Stomach (tissue), 19 donors: ENCODE measurements around the gene ZDHHC15. TPM values are rescaled to one million over a fixed set of nuclear protein-coding genes. Genes with fewer than 3 reads are reported as not detected.
"Not testable (repeated sequence)": the region's sequence is repeated elsewhere in the genome, so short reads cannot be mapped to it uniquely, and the experiment has no call there.

ENCODE experiments used
- DNase-seq, 2 donors: peaks; one replicate each; pipeline versions ENCODE4 v3.0.0 to v3.0.0-alpha.2; 2013 to 2019
- H3K27ac ChIP-seq, 5 donors: fragments of 200-600 bp in 4 of 5; sonication (generic) in 4 of 5; one replicate each; pipeline ENCODE4 v1.5.1; 2013 to 2019; ENCODE audit warnings: mild to moderate bottlenecking in 1 of 5, moderate library complexity in 1 of 5
- H3K27me3 ChIP-seq, 3 donors: fragments of 200-600 bp; sonication (generic); one replicate each; pipeline ENCODE4 v1.5.1; 2017 to 2019; ENCODE audit warnings: mixed run types in 1 of 3
- H3K36me3 ChIP-seq, 4 donors: fragments of 200-600 bp; sonication (generic); 1 replicate in 3 of 4; 2 replicates in 1 of 4; pipeline ENCODE4 v1.5.1; 2016 to 2019
- H3K4me1 ChIP-seq, 4 donors: fragments of 200-600 bp; sonication (generic); one replicate each; pipeline ENCODE4 v1.5.1; 2016 to 2019
- H3K4me3 ChIP-seq, 4 donors: fragments of 200-600 bp; sonication (generic) in 3 of 4; one replicate each; pipeline ENCODE4 v1.5.1; 2016 to 2019; ENCODE audit warnings: mild to moderate bottlenecking in 1 of 4
- H3K9me3 ChIP-seq, 4 donors: fragments of 200-600 bp; sonication (generic); one replicate each; pipeline ENCODE4 v1.5.1; 2016 to 2019
- CTCF ChIP-seq, 7 experiments: fragments of 450-650 bp in 4 of 7; fragments of 200-600 bp in 3 of 7; sonication (generic) in 3 of 7; IDR thresholded peaks; one replicate each; pipeline ENCODE4 v1.5.1; 2016 to 2019; ENCODE audit warnings: antibody characterized with exemption in 7 of 7, control low read depth in 2 of 7, mild to moderate bottlenecking in 1 of 7
- EP300 ChIP-seq: sonication (generic); formaldehyde crosslinking; IDR thresholded peaks from one replicate; pipeline ENCODE4 v1.6.1; 2017; ENCODE audit warnings: antibody characterized with exemption
- POLR2A ChIP-seq, 4 donors: fragments of 450-650 bp; IDR thresholded peaks; one replicate each; pipeline ENCODE4 v1.6.1; 2016; ENCODE audit warnings: antibody characterized with exemption in 4 of 4, control low read depth in 2 of 4, mild to moderate bottlenecking in 1 of 4, moderate library complexity in 1 of 4
- POLR2AphosphoS5 ChIP-seq, 3 donors: sonication (generic); formaldehyde crosslinking; IDR thresholded peaks; one replicate each; pipeline ENCODE4 v1.6.1; 2016; ENCODE audit warnings: antibody characterized with exemption in 3 of 3
- WGBS, 5 donors: extraction: QIAGEN DNeasy Blood & Tissue Kit in 3 of 5; methylation state at CpG; one replicate each; pipeline versions ENCODE4 v1.1.5 to v1.1.7; 2013 to 2018; 5-methylcytosine and 5-hydroxymethylcytosine counted together
- intact Hi-C: fragments of 100-400 bp; cut with DNase I; formaldehyde crosslinking; loops from one replicate; pipeline ENCODE4 v1.15.1; 2023; ENCODE audit warnings: low total_unique reads
- long read RNA-seq, 10 donors: transcript quantifications; one replicate each; lab custom pipeline, GENCODE V29; 2026
- polyA plus RNA-seq, 3 donors: library from polyadenylated mRNA; stranded (reverse); fragments of 200-250 nt; gene quantifications; one replicate each; pipeline ENCODE4 v1.2.3, GENCODE V29; 2013
- total RNA-seq, 5 donors: library from RNA; depleted of rRNA; stranded (reverse); fragments of >200 nt; gene quantifications; one replicate each; pipeline versions ENCODE4 v1.1.0 to v1.2.3, GENCODE V29; 2014 to 2016
- donor health status: healthy with polysubstance abuse.
- donor health status: Bipolar disorder and iron deficiency.
- donor health status: healthy.

Gene ZDHHC15
- total RNA-seq (1 to 10 TPM in 1 of 5 donors, under 1 TPM in 2, not detected in 2; 0.29 to 3.9 (median 0.58) TPM), polyA plus RNA-seq (under 1 TPM; 0.12 to 0.43 (median 0.15) TPM)
- long read RNA-seq, donor 1, full-length matches to known transcripts = 1 of 1 reads
- long read RNA-seq, donor 1, partial matches to known transcripts = 0 of 1 reads
- long read RNA-seq, donor 1, other reads (novel, unspliced or antisense) = 0 of 1 reads
- long read RNA-seq, donor 2 = 0 reads
- long read RNA-seq, donor 3 = 0 reads
- long read RNA-seq, donor 4 = 0 reads
- long read RNA-seq, donor 5, full-length matches to known transcripts = 1 of 1 reads
- long read RNA-seq, donor 5, partial matches to known transcripts = 0 of 1 reads
- long read RNA-seq, donor 5, other reads (novel, unspliced or antisense) = 0 of 1 reads
- long read RNA-seq, donor 6 = 0 reads
- long read RNA-seq, donor 7 = 0 reads
- long read RNA-seq, donor 8, full-length matches to known transcripts = 1 of 1 reads
- long read RNA-seq, donor 8, partial matches to known transcripts = 0 of 1 reads
- long read RNA-seq, donor 8, other reads (novel, unspliced or antisense) = 0 of 1 reads
- long read RNA-seq, donor 9, full-length matches to known transcripts = 1 of 1 reads
- long read RNA-seq, donor 9, partial matches to known transcripts = 0 of 1 reads
- long read RNA-seq, donor 9, other reads (novel, unspliced or antisense) = 0 of 1 reads
- long read RNA-seq, donor 10 = 0 reads

- no peaks in the 10 kb centered on the region for H3K36me3 ChIP-seq
- TF ChIP-seq POLR2A (IDR thresholded peaks at IDR 0.05) = no peak
- TF ChIP-seq POLR2AphosphoS5 (IDR thresholded peaks at IDR 0.05) = peak in 1 of 3 donors; percentile 24
- peak within 1 kb of the TSS; percentile 45 to 57 (median 54) for H3K4me3 ChIP-seq
- H3K4me1 ChIP-seq = peaks cover 0 to 5% (median 0%) of the 10 kb centered on the region in 4 donors
- 2 to 33% (median 4%) methylated on average over 15 to 45 of the region's 45 CpGs for WGBS, 5 donors
- no peaks in the 10 kb centered on the region for H3K27me3 ChIP-seq
- intact Hi-C loops = no loop called here
- peak; percentile 55 to 83 for DNase-seq
- H3K9me3 ChIP-seq = peaks cover 0 to 9% (median 0%) of the 10 kb centered on the region in 4 donors
- peak within 1 kb of the TSS; percentile 20 to 77 (median 60) for H3K27ac ChIP-seq
Observed at GRCh38 chrX:75522565-75523431, at the start of gene ZDHHC15. TSS of gene ZDHHC15 (minus strand) at chrX:75523037. CDS start at chrX:75523024, 13 bp downstream.

- H3K27me3 ChIP-seq, H3K36me3 ChIP-seq, H3K27ac ChIP-seq, intact Hi-C loops, DNase-seq, H3K4me3 ChIP-seq, H3K4me1 ChIP-seq: not testable (repeated sequence)
- 89 to 99% (median 95%) methylated on average over 12 to 18 of the region's 18 CpGs for WGBS, 5 donors
- peaks cover 0 to 17% (median 2%) of the 10 kb centered on the region in 4 donors for H3K9me3 ChIP-seq
Observed at GRCh38 chrX:75560544-75560943, 37.7 kb upstream of the ZDHHC15 start.

GRCh38 chrX:75547783-75548182 lies 24.9 kb upstream of the ZDHHC15 start:
- no peak for TF ChIP-seq EP300
- TF ChIP-seq POLR2A (IDR thresholded peaks at IDR 0.05) = no peak
- no peak for TF ChIP-seq CTCF (IDR thresholded peaks at IDR 0.05)
- TF ChIP-seq POLR2AphosphoS5 (IDR thresholded peaks at IDR 0.05) = no peak
- WGBS, 5 donors = 20 to 51% (median 23%) methylated on average over 3 of the region's 3 CpGs
- DNase-seq = peak; percentile 30 to 57
- intact Hi-C loops = no loop called here
- Histone ChIP-seq H3K4me1 (no peaks in the 10 kb centered on the region), H3K27ac (no peak overlapping the region), H3K36me3 (no peaks in the 10 kb centered on the region), H3K9me3 (peaks cover 0 to 4% (median 0%) of the 10 kb centered on the region in 4 donors), H3K27me3 (no peaks in the 10 kb centered on the region), H3K4me3 (no peak overlapping the region)

- H3K27ac ChIP-seq = no peak overlapping the region
- WGBS, 5 donors = 32 to 61% (median 45%) methylated on average over 2 of the region's 2 CpGs; no CpG with 5 or more reads in 1 of the 5 donors
- intact Hi-C loops = no loop called here
Observed at GRCh38 chrX:75546724-75547511, 24.1 kb upstream of the ZDHHC15 start.

More at GRCh38 chrX:75546724-75547511, 24.1 kb upstream of the ZDHHC15 start:
- Histone ChIP-seq H3K36me3 (no peaks in the 10 kb centered on the region), H3K9me3 (peaks cover 0 to 4% (median 0%) of the 10 kb centered on the region in 4 donors), H3K27me3 (no peaks in the 10 kb centered on the region), H3K4me1 (no peaks in the 10 kb centered on the region), H3K4me3 (no peak overlapping the region)
- DNase-seq = no peak
- no peak for TF ChIP-seq POLR2A (IDR thresholded peaks at IDR 0.05)
- no peak for TF ChIP-seq CTCF (IDR thresholded peaks at IDR 0.05)
- no peak for TF ChIP-seq POLR2AphosphoS5 (IDR thresholded peaks at IDR 0.05)
- no peak for TF ChIP-seq EP300
